Right lung (tissue), 5 donors: ENCODE results near the gene ABTB2. TPM values are rescaled to one million over a fixed set of nuclear protein-coding genes. Genes with fewer than 3 reads are reported as not detected.

Experiments
- DNase-seq, 2 donors: peaks; one replicate each; pipeline ENCODE4 v3.0.0-alpha.2; 2013
- polyA plus RNA-seq, 5 donors: library from polyadenylated mRNA; unstranded; fragments of 120-200 nt; gene quantifications; one replicate each; pipeline versions ENCODE4 v1.2.1 to v1.2.3, GENCODE V29; 2013; ENCODE audit warnings: inconsistent platforms in 1 of 5, low replicate concordance in 1 of 5; ENCODE audit not compliant: insufficient read length in 5 of 5, insufficient read depth in 1 of 5

Gene ABTB2
- polyA plus RNA-seq, 5 donors = 3.7 to 5.4 (median 4.1) TPM

DNA sequence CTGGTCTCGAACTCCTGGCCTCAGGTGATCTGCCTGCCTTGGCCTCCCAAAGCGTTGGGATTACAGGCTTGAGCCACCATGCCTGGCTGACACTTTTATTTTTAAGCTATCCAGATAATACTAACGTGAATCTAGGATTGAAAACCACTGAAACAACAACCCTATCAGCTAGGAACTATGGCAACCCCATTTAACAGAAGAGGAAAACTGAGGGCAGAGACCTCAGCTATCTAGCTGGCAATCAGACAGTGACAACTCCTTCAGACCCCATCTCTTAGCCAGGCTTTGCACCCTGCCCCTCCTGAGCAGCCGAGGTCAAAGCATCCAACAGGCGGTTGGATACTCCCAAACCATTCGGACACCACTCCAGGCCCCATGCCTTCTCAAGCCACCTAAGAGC is 14.1 kb downstream of the ABTB2 start:
- no peak for DNase-seq

GRCh38 chr11:34343153-34343552 is 14.7 kb downstream of the ABTB2 start:
- DNase-seq = no peak

- no peak for DNase-seq
Measured at GRCh38 chr11:34341931-34342533, 15.8 kb downstream of the ABTB2 start.

- DNase-seq = no peak
Measured at GRCh38 chr11:34341096-34341495, 16.7 kb downstream of the ABTB2 start.

DNA sequence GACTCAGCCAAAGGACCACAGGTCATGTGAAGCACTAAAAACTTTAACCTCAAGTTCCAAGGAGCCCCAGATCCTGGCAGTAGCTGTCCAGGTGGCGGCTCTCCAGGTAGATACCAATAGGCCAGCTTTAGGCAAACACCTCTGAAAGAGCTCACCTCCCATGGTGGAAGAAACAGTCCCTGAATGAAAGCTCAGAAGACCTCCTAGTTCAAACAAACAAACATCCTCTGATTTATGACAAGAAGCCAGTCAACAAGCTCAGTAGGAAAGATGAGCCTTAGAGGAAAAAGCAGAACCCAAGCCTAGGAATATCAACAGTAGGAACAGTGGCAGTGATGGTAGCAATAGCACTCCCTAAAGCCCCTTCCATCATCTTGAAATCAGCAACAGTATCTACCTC is 17.2 kb downstream of the ABTB2 start:
- DNase-seq = no peak

GRCh38 chr11:34339149-34340064 is 18.4 kb downstream of the ABTB2 start:
- DNase-seq = no peak

- DNase-seq = no peak
Measured at GRCh38 chr11:34337016-34337415, 20.8 kb downstream of the ABTB2 start.

DNA sequence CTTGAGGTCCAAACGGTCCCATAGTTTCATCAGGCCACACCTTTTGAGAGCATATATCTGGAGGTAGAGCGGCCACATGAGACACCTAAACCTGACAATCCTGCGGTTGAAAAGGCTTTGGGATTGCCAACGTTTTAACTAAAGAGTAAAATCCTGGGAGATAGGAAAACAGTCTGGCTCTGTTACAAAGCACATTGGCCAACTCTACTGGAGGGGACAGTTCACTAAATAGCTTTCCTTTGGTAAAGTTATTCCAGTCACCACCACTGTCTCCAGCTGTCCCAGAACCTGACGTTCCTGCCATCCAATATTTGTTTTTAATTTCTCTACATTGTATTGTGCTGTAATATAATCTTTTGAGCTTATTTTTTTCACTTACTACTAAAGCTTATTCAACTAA is 22.0 kb downstream of the ABTB2 start:
- DNase-seq = no peak

GRCh38 chr11:34335331-34335730 is 22.5 kb downstream of the ABTB2 start:
- DNase-seq = no peak

GRCh38 chr11:34333787-34334186 is 24.0 kb downstream of the ABTB2 start:
- DNase-seq = no peak

DNA sequence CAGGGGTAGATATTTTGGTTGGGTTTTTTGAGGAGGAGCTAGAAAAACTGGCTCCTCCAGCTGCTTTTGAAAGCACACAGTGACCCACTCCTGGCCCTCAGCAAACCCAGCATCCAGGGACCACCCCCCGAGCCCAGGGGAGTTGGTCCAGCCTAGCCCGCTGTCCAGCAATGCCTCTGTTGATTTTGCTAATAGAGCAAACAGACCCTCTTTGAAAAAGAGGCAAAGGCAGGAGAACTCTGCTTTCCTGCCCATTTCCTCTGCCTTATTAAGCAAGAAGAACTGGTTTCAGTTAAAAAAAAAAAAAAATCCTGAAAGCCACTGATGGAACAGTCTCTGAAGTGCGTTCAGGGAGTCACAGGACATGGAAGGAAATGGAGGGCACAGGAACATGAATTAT is 25.3 kb downstream of the ABTB2 start:
- DNase-seq = no peak

- no peak for DNase-seq
Measured at GRCh38 chr11:34331736-34332135, 26.1 kb downstream of the ABTB2 start.

GRCh38 chr11:34331329-34331728 is 26.5 kb downstream of the ABTB2 start:
- no peak for DNase-seq

DNA sequence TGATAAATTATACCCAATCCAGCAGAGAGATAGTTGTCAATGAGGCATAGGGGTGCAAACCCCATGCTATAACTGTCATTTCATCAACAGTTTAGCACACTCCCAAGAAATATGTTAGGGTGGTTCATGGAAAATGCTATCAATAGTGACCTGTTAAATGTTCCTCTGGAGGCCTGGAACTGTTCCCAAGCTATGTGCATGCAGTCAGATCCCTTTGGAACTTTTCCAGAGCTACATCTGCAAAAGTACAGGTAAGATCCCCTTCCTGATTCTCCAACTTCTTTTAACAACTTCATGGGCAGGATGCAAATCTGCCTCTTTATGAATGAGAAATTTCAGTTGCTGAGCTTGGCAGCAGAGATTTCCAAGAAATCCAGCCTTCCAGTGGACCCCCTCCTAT is 27.2 kb downstream of the ABTB2 start:
- DNase-seq = no peak

DNA sequence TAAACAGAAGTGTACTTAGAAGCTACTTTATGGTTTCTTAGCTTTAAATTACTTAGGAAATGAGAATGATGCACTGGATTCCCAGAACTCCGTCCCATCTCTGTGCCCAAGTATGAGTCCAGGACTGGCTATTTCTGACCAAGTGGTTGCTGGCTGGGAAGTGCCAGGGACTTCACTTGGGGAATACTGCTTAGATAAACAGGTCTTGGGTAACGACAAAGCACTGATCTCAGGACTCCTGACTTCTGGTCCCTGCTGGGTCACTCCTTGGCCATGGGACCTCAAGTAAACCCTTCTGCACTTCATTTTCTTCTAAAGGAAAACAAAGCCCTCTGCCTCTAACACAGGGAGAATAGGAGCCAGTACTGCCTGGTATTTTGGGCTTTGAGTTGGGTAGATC is 27.9 kb downstream of the ABTB2 start:
- no peak for DNase-seq

DNA sequence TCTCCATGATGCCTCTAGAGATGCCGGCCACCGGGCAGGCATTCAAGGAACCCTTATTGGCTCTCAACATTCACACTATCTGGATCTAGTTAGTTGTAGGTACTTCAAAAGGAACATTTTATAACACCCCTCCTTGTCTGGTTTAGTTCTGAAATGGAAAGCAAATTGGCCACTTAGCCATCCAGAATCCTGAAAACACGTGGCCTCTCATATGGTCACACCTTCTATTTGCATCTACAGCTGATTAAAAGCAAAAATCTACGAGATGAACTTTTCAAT is 29.2 kb downstream of the ABTB2 start:
- no peak for DNase-seq

DNA sequence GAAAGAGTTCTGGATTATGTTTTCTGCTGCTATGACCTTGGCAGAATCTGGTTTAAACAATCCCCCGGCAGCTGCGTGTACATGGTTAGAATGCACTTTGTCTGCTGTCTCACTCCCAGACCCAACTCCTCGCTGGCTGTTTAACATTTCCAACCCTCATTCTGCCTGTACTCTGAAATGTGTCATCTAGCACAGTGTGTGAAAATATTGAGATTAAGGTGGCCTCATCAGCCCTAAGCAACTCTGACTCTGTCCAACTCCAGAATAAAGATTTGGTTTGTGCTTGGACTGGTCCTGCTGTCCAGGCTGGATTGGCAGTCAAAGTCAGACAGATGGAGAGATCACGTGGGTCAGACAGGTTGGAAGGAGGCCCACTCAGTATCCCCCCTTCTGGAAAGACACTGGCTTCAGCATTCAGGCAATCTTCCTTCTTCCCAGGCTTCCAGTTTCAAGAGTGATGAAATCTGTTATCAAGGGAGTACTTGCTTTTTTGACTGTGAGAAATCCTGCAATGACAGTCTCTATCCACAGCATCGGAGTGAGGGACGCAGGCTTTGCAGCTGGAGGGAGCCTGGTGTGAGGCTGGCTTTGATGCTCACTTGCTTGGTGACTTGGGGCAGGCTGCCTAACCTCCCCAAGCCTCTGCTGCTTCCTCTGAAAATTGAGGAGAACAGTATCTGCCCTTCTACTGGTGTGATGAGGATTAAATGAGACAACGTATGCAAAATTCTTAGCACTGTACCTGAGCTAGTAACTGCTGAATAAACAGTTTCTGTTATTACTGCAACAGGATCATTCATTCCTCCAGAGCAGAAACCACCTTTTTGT is 29.8 kb downstream of the ABTB2 start:
- peak; percentile 72 to 74 for DNase-seq

DNA sequence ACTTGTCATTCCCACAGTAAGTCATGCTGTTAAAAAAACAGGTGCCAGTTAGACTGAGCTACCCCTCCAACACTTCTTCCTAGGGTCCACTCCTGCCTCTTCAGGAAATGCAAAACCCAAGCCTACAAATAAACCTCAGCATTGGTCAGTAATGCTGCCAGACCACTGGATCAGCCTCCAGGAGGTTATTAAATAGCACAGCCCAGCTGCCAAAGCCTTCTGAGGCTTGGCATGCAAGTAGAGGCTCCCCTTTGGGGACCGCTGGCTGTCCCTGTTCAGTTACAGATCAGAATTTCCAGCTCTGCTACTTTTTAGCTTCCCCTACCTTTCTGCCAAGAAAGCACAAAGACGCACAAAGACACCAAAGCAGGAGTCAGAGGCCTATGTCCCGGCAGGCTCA is 33.3 kb downstream of the ABTB2 start:
- no peak for DNase-seq

DNA sequence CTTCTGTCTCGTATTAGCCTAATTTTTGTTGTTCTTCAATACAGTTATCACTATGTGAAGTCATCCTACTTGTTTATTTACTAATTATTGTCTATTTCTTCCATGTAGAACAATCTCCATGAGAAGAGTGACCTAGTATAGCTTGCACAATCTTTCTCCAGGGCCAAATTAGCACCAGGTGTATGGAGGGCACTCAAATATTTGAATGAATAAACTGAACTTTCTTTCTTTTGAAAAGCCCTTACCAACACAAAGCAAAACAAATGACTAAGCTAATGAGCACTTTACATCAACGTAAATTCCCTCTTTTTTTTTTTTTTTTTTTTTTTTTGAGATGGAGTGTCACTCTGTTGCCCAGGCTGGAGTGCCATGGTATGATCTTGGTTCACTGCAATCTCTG is 34.2 kb downstream of the ABTB2 start:
- no peak for DNase-seq

DNA sequence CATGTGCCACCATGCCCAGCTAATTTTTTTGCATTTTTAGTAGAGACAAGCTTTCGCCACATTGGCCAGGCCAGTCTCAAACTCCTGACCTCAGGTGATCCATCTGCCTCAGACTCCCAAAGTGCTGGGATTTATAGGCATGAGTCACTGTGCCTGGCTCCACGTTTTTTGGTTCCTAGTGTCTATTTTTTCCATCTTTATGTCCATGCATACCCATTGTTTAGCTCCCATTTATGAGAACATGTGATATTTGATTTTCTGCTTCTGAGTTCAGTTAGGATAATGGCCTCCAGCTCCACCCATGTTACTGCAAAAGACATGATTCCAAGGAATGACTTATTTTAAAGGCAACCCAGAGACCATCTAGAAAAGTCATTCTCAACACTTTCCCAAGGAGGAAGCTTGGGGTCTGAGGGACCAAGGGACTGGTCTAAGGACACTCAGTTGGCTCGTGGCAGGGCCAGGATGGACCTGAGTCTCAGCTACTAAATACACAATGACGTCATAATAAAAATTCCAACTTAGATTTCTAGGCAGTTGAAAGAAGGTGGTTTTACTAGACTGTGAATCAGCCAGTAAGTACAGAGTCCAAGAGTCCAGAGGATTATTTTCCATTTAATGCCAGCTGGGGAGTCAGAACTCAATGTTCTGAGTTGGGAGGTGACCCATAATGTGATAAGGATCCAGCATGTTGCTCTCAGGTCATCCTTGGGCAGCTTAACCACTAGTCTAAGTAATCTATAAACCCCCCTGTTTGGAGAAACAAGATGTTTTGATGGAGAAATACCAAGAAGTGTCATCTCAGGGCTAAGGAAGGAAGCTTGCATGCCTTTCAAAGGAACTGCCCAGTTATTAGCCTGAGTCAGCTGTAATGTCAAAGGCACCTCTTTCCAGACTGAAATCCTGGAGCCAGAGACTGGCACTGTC is 39.4 kb downstream of the ABTB2 start:
- no peak for DNase-seq

GRCh38 chr11:34317666-34318065 is 40.1 kb downstream of the ABTB2 start:
- DNase-seq = no peak

- DNase-seq = no peak
Measured at GRCh38 chr11:34317036-34317360, 40.8 kb downstream of the ABTB2 start.
